H9 (cell line): Measurements from ENCODE around the gene ASTL. TPM values are rescaled to one million over a fixed set of nuclear protein-coding genes. Genes with fewer than 3 reads are reported as not detected.

Source experiments
- DNase-seq: peaks from one replicate; pipeline ENCODE4 v3.0.0-alpha.2; 2017
- H2AFZ ChIP-seq: one replicate; pipeline ENCODE4 v1.6.1; 2013; ENCODE audit warnings: mild to moderate bottlenecking, low read length, control low read depth, moderate library complexity
- H2AK5ac ChIP-seq: 2 replicates; pipeline ENCODE4 v1.6.1; 2013; ENCODE audit warnings: low read length, control low read depth, mixed read lengths; ENCODE audit not compliant: insufficient read length
- H2BK120ac ChIP-seq: one replicate; pipeline ENCODE4 v1.6.1; 2013; ENCODE audit warnings: low read depth, mild to moderate bottlenecking, low read length, control low read depth, inconsistent platforms; ENCODE audit not compliant: poor library complexity, severe bottlenecking
- H2BK12ac ChIP-seq: 2 replicates; pipeline ENCODE4 v1.6.1; 2013; ENCODE audit warnings: low read length, control low read depth, mixed read lengths, low read depth; ENCODE audit not compliant: insufficient read length
- H2BK15ac ChIP-seq: 2 replicates; pipeline ENCODE4 v1.6.1; 2013; ENCODE audit warnings: low read depth, low read length, control low read depth
- H2BK20ac ChIP-seq: one replicate; pipeline ENCODE4 v1.6.1; 2013; ENCODE audit warnings: low read depth, mild to moderate bottlenecking, low read length, control low read depth, inconsistent platforms; ENCODE audit not compliant: poor library complexity, severe bottlenecking
- H2BK5ac ChIP-seq: 2 replicates; pipeline ENCODE4 v1.6.1; 2013; ENCODE audit warnings: low read length, control low read depth, mixed read lengths; ENCODE audit not compliant: insufficient read length
- H3K14ac ChIP-seq: 2 replicates; pipeline ENCODE4 v1.6.1; 2013; ENCODE audit warnings: low read length, control low read depth; ENCODE audit not compliant: insufficient read depth
- H3K18ac ChIP-seq: 2 replicates; pipeline ENCODE4 v1.6.1; 2013; ENCODE audit warnings: low read depth, mild to moderate bottlenecking, mixed read lengths, low read length, control low read depth; ENCODE audit not compliant: insufficient read length
- H3K23ac ChIP-seq: 2 replicates; pipeline ENCODE4 v1.6.1; 2013; ENCODE audit warnings: low read length, control low read depth, mixed read lengths, low read depth; ENCODE audit not compliant: insufficient read length
- H3K23me2 ChIP-seq: 2 replicates; pipeline ENCODE4 v1.6.1; 2013; ENCODE audit warnings: low read depth, mild to moderate bottlenecking, mixed read lengths, low read length, control low read depth; ENCODE audit not compliant: insufficient read length, poor library complexity, severe bottlenecking
- H3K27ac ChIP-seq: 2 replicates; pipeline ENCODE4 v1.5.1; 2013; ENCODE audit warnings: low read length, control low read depth, mixed read lengths, low read depth; ENCODE audit not compliant: insufficient read length
- H3K27me3 ChIP-seq: 2 replicates; pipeline ENCODE4 v1.6.1; 2013; ENCODE audit warnings: low read length, control low read depth, inconsistent platforms; ENCODE audit not compliant: insufficient read depth
- H3K4ac ChIP-seq: 2 replicates; pipeline ENCODE4 v1.6.1; 2013; ENCODE audit warnings: low read depth, mild to moderate bottlenecking, control low read depth, inconsistent platforms, low read length, moderate library complexity
- H3K4me1 ChIP-seq: 2 replicates; pipeline ENCODE4 v1.6.1; 2013; ENCODE audit warnings: low read length, control low read depth, inconsistent platforms; ENCODE audit not compliant: insufficient read depth
- H3K4me2 ChIP-seq: 2 replicates; pipeline ENCODE4 v1.6.1; 2013; ENCODE audit warnings: low read length, control low read depth, mixed read lengths; ENCODE audit not compliant: insufficient read length, insufficient read depth
- H3K56ac ChIP-seq: 2 replicates; pipeline ENCODE4 v1.6.1; 2013; ENCODE audit warnings: low read depth, mild to moderate bottlenecking, mixed read lengths, low read length, control low read depth; ENCODE audit not compliant: insufficient read length
- H3K79me1 ChIP-seq: 2 replicates; pipeline ENCODE4 v1.6.1; 2013; ENCODE audit warnings: low read depth, mild to moderate bottlenecking, moderate library complexity, low read length, control low read depth, inconsistent platforms; ENCODE audit not compliant: insufficient read depth, poor library complexity, severe bottlenecking
- H3K79me2 ChIP-seq: 2 replicates; pipeline ENCODE4 v1.6.1; 2013; ENCODE audit warnings: low read length, control low read depth, inconsistent platforms; ENCODE audit not compliant: insufficient read depth
- H3K9ac ChIP-seq: 2 replicates; pipeline ENCODE4 v1.6.1; 2013; ENCODE audit warnings: low read length, control low read depth, mixed read lengths; ENCODE audit not compliant: insufficient read length; ENCODE audit errors: extremely low read depth
- H3K9me3 ChIP-seq: one replicate; pipeline ENCODE4 v1.6.1; 2013; ENCODE audit warnings: low read depth, low read length, inconsistent platforms; ENCODE audit not compliant: control insufficient read depth
- H3T11ph ChIP-seq: one replicate; pipeline ENCODE4 v1.6.1; 2013; ENCODE audit warnings: mild to moderate bottlenecking, low read length, control low read depth, inconsistent platforms
- H4K20me1 ChIP-seq: one replicate; pipeline ENCODE4 v1.6.1; 2013; ENCODE audit not compliant: control insufficient read depth, insufficient read length, insufficient read depth
- H4K5ac ChIP-seq: 2 replicates; pipeline ENCODE4 v1.6.1; 2013; ENCODE audit warnings: low read depth, mild to moderate bottlenecking, mixed read lengths, low read length, control low read depth; ENCODE audit not compliant: insufficient read length
- H4K8ac ChIP-seq: replicated peaks from 2 replicates; pipeline ENCODE4 v1.6.1; 2013; ENCODE audit warnings: low read length, control low read depth, mixed read lengths, low read depth; ENCODE audit not compliant: insufficient read length
- H4K91ac ChIP-seq: 2 replicates; pipeline ENCODE4 v1.6.1; 2013; ENCODE audit warnings: low read depth, mild to moderate bottlenecking, moderate library complexity, mixed read lengths, low read length, control low read depth; ENCODE audit not compliant: insufficient read length
- H3K27ac Mint-ChIP-seq, 3 experiments: 2 replicates in 2 of 3; 3 replicates in 1 of 3; pipeline ENCODE4 v1.8.0; 2020 to 2021; ENCODE audit warnings: mixed read lengths in 3 of 3, mild to moderate bottlenecking in 1 of 3, moderate library complexity in 1 of 3
- H3K27me3 Mint-ChIP-seq: 2 replicates; pipeline ENCODE4 v1.8.0; 2021; ENCODE audit warnings: low read depth, mild to moderate bottlenecking, moderate library complexity, mixed read lengths
- H3K36me3 Mint-ChIP-seq, 3 experiments: 2 replicates in 2 of 3; 3 replicates in 1 of 3; pipeline ENCODE4 v1.8.0; 2020 to 2021; ENCODE audit warnings: low read depth in 3 of 3, mixed read lengths in 3 of 3; ENCODE audit not compliant: insufficient read depth in 1 of 3
- H3K4me1 Mint-ChIP-seq, 2 experiments: 2 replicates each; pipeline ENCODE4 v1.8.0; 2020; ENCODE audit warnings: mixed read lengths in 2 of 2
- H3K4me3 Mint-ChIP-seq, 2 experiments: 2 replicates in 1 of 2; 3 replicates in 1 of 2; pipeline ENCODE4 v1.8.0; 2020 to 2021; ENCODE audit warnings: mild to moderate bottlenecking in 2 of 2, mixed read lengths in 2 of 2, moderate library complexity in 1 of 2
- H3K9me3 Mint-ChIP-seq, 2 experiments: 2 replicates in 1 of 2; 3 replicates in 1 of 2; pipeline ENCODE4 v1.8.0; 2020; ENCODE audit warnings: mild to moderate bottlenecking in 2 of 2, mixed read lengths in 2 of 2, moderate library complexity in 1 of 2
- WGBS: extraction: QIAGEN DNeasy Blood & Tissue Kit; methylation state at CpG from one replicate; pipeline ENCODE4 v1.1.7; 2013; ENCODE audit warnings: missing lambda C conversion rate, low lambda C conversion rate, mixed read lengths; ENCODE audit not compliant: insufficient read length; ENCODE audit errors: extremely low coverage; 5-methylcytosine and 5-hydroxymethylcytosine counted together
- total RNA-seq: library from RNA; stranded (reverse); gene quantifications from 2 replicates; pipeline ENCODE4 v1.2.1, GENCODE V29; 2021
- TF ChIP-seq, protein P1 (sequence below): fragments of 200-600 bp; sonication (generic); conservative IDR thresholded peaks from 3 replicates; pipeline ENCODE4 v1.8.0; 2021; ENCODE audit warnings: antibody characterized with exemption, mild to moderate bottlenecking

Gene ASTL
- total RNA-seq, 1 experiment from 2014 or later = 0.81 TPM

GRCh38 chr2:96074156-96074555 is 64.1 kb downstream of the ASTL start:
- no peak overlapping the region for H2BK12ac ChIP-seq
- Mint-ChIP-seq H3K27ac (no peak overlapping the region), H3K36me3 (no peaks in the 10 kb centered on the region; a peak in 1 of 7 replicates), H3K9me3 (no peaks in the 10 kb centered on the region; a peak in 2 of 5 replicates), H3K4me1 (no peaks in the 10 kb centered on the region; a peak in 1 of 4 replicates), H3K4me3 (no peak overlapping the region), H3K27me3 (peaks cover 1% of the 10 kb centered on the region)
- H2BK5ac ChIP-seq = no peak overlapping the region
- no peaks in the 10 kb centered on the region for H3K4me1 ChIP-seq
- no peak overlapping the region for H2AFZ ChIP-seq
- no peaks in the 10 kb centered on the region for H3K79me1 ChIP-seq
- H2BK20ac ChIP-seq = no peak overlapping the region
- no CpG with 5 or more reads among the region's 6 CpGs for WGBS
- H4K5ac ChIP-seq = no peak overlapping the region
- no peak overlapping the region for H3T11ph ChIP-seq
- H3K9me3 ChIP-seq = no peaks in the 10 kb centered on the region
- no peak overlapping the region for H2BK120ac ChIP-seq
- no peak overlapping the region for H3K56ac ChIP-seq
- no peak for DNase-seq
- H3K4ac ChIP-seq = no peak overlapping the region
- H4K91ac ChIP-seq = no peak overlapping the region
- H3K18ac ChIP-seq = no peak overlapping the region
- no peaks in the 10 kb centered on the region for H3K23me2 ChIP-seq
- no peak overlapping the region; the same call in 1 of the 2 replicates for H3K14ac ChIP-seq
- no peak overlapping the region for H3K27ac ChIP-seq
- H2BK15ac ChIP-seq = no peak overlapping the region
- TF ChIP-seq, protein P1, sequence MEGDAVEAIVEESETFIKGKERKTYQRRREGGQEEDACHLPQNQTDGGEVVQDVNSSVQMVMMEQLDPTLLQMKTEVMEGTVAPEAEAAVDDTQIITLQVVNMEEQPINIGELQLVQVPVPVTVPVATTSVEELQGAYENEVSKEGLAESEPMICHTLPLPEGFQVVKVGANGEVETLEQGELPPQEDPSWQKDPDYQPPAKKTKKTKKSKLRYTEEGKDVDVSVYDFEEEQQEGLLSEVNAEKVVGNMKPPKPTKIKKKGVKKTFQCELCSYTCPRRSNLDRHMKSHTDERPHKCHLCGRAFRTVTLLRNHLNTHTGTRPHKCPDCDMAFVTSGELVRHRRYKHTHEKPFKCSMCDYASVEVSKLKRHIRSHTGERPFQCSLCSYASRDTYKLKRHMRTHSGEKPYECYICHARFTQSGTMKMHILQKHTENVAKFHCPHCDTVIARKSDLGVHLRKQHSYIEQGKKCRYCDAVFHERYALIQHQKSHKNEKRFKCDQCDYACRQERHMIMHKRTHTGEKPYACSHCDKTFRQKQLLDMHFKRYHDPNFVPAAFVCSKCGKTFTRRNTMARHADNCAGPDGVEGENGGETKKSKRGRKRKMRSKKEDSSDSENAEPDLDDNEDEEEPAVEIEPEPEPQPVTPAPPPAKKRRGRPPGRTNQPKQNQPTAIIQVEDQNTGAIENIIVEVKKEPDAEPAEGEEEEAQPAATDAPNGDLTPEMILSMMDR = no peak
- H4K8ac ChIP-seq = no peak overlapping the region
- H3K9ac ChIP-seq = no peak overlapping the region
- no peaks in the 10 kb centered on the region for H3K27me3 ChIP-seq
- no peaks in the 10 kb centered on the region for H4K20me1 ChIP-seq
- H2AK5ac ChIP-seq = no peak overlapping the region
- no peaks in the 10 kb centered on the region for H3K79me2 ChIP-seq
- no peak overlapping the region for H3K23ac ChIP-seq
- H3K4me2 ChIP-seq = no peak overlapping the region
